T-helper 2 cell (primary cell): ENCODE measurements around the gene CDH6.
A peak's percentile ranks its signal among the peaks of the same experiment; 100 is the strongest.

Source experiments
- DNase-seq, 5 experiments: peaks; one replicate each; pipeline versions ENCODE4 v3.0.0 to v3.0.0-alpha.2; 2012 to 2022

The CDH6 gene

GRCh38 chr5:31204958-31205357 is 11.5 kb downstream of the CDH6 start:
- no peak for DNase-seq

GRCh38 chr5:31208043-31208442 is 14.6 kb downstream of the CDH6 start:
- DNase-seq: no peak

- DNase-seq: no peak
Observed at GRCh38 chr5:31209334-31209733, 15.8 kb downstream of the CDH6 start.

DNA sequence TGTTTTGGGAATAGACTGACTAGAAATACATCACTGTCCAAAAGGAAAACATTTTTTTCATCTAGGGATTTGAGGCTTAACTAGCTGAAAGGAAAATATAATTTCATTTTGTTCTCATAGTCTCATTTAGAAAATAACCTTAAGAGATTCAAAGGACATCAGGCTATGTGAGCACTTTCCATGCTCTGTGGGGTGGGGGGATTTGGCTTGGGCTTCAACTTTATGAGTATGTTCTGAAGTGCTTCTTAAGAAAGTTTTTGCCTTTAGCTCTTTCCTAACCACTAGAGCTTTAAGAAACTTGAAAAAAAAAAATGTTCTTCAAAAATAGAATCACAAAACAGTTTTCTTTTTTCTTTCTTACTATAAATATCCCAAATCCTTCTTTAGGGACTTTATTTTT is 17.6 kb downstream of the CDH6 start:
- DNase-seq: no peak

DNA sequence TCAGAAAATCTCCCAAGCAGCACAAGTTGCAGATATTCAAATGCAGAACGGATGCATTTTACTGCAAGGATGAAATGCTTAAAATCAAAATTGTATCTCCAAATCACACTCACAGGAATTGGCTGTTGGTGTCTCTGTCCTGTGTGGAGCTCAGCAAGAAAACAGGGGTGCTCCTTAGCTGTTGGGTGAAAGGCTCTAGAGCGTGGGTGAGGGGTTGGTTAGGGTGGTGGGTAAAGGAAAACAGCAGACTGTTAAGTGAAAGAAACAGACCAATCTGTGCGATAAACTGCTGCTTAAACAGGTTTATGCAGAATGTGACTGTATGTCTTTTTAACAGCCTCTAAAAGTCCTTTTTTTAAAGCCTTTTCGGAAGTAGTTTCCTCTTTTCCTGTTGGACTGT is 19.8 kb downstream of the CDH6 start:
- no peak for DNase-seq

GRCh38 chr5:31213705-31214121 is 20.2 kb downstream of the CDH6 start:
- no peak for DNase-seq

GRCh38 chr5:31214229-31214628 is 20.7 kb downstream of the CDH6 start:
- no peak for DNase-seq

DNA sequence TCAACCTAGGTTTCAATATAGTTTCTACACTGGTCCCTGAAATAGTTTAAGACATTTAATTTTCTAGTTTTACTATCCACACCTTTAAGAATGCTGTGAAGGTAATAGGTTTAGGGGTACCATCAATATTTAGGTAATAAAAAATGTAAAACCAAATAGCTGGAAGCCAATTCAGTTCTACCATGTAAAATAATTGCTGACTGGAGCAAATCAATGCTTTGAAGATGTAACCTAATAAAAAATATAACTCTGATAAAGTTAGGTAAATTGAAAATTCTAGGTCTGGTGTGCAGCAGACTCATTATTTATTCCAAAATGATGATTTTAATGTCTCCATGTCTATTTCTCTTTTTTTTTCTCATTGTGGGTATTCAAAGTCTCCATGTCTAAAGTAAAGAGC is 21.8 kb downstream of the CDH6 start:
- DNase-seq: no peak

- no peak for DNase-seq
Observed at GRCh38 chr5:31217446-31217845, 24.0 kb downstream of the CDH6 start.

GRCh38 chr5:31218978-31219377 is 25.5 kb downstream of the CDH6 start:
- DNase-seq: no peak

DNA sequence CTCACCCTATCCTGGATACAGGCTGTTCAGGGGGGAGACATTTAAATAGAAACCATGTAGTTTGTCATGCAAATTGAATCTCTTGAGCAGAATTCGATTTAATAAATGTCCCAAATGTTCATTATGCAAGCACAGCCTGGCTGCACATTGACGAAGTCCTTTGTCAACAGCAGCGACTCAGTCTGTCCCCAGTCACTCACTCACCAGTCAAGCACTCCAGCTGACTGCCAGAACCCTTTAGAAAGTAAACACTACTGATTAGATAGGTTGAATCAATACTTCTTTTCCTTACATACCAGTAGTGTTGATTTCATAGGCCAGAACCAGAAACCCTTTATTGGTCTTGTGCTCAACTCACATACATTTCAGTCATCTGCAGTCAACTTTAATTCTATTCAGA is 27.5 kb downstream of the CDH6 start:
- no peak for DNase-seq

DNA sequence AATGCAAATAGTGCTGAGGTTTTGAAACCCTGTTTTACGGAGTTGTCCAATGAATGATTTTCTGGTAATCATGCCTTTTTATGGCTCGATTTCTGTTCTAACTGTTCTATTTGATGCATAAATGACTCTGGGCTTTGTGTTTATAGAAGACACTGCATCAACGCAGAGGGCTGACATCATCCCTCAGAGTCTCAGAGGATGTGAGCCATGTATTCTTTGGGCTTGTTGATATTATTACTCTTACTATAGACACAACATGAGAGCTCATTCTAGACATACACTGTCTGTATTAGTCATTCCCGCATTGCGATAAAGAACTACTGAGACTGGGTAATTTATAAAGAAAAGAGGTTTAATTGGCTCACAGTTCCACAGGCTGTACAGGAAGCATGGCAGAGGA is 31.6 kb downstream of the CDH6 start:
- no peak for DNase-seq

- DNase-seq: no peak
Observed at GRCh38 chr5:31225613-31226012, 32.1 kb downstream of the CDH6 start.

DNA sequence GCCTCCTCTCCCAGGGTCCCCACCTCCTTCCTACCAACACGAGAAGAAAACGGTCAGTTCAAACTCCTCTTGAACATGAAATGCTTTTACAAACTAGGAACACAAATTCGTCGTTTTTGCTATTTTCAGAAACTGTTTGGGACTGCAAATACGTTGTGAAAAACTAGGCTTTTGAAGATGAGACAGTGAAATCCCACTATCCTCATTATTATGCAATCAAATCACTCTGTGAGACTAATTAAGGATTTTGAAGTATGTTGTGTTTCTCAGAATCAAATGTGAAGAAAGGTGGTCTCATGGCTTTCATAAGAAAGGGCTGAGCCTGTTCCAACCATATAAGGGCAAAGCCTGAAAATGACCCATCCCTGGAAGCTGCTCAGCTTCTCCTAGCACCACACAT is 33.2 kb downstream of the CDH6 start:
- DNase-seq: no peak

GRCh38 chr5:31229266-31229665 is 35.8 kb downstream of the CDH6 start:
- DNase-seq: no peak

- no peak for DNase-seq
Observed at GRCh38 chr5:31231177-31231838, 37.8 kb downstream of the CDH6 start.

GRCh38 chr5:31232273-31232888 is 38.9 kb downstream of the CDH6 start:
- peak in 1 of 5 experiments; percentile 28 for DNase-seq

GRCh38 chr5:31235381-31235780 is 41.9 kb downstream of the CDH6 start:
- no peak for DNase-seq

DNA sequence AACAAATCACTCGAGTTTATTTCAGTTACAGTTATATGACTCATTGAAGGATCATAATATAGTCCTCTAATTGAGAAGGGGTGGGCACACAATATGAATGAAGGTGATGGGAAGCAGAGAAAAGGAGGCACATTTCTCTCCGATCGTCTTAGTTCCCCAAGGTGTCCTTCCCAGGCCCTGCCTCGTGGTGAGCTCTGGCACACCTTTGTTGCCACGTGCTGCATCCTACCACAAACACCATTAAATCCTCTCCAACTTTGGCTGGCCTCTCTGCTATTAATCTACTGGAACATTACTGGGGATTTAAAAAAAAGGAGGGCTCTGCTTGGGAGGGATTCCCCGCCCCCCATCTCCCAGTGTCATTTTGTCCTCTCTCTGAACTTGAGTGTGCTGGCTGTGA is 42.9 kb downstream of the CDH6 start:
- no peak for DNase-seq

DNA sequence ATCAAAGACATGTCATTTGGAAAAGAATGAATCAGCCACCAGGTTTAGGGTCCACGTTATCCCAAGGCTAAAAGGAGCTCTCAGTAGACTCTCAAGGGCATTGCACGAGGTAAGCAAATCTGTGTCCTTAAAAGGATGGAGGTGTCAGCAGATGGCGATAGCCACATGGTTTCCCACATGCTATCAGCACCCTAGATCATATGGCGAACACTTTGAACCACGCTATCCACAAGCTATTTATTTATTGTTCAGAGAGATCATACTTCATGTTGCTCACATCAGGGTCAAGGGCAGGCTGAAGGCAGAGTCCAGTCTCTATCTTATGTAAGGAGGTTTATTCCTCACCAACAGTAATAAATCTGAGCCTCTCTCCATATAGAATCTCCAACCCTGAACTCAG is 43.7 kb downstream of the CDH6 start:
- DNase-seq: peak in 1 of 5 experiments; percentile 10

- no peak for DNase-seq
Observed at GRCh38 chr5:31238497-31238896, 45.0 kb downstream of the CDH6 start.

DNA sequence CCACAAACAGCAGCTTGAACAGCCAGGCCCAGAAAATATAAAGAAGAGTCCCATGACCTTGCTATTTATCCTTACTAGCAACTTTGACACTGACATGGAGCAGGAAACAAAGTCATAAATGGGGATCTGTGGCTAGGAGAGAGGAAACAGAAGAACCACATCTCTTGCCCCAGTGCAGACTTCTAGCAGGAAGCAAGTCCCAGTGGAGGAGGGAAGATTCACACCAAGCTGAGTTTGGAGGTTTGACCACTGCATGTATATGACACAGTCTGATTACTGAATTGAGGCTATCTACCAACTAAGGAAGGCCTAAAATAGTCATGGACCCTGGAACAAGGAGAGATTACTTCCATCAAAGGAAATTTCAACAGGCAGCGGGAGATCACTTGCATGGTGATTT is 51.4 kb downstream of the CDH6 start:
- no peak for DNase-seq

- DNase-seq: no peak
Observed at GRCh38 chr5:31247381-31247780, 53.9 kb downstream of the CDH6 start.

- no peak for DNase-seq
Observed at GRCh38 chr5:31250201-31250600, 56.7 kb downstream of the CDH6 start.

GRCh38 chr5:31251032-31251431 is 57.5 kb downstream of the CDH6 start:
- no peak for DNase-seq
